K562 (cell line): ENCODE measurements around the gene BLOC1S3. TPM values are rescaled to one million over a fixed set of nuclear protein-coding genes. Genes with fewer than 3 reads are reported as not detected.

ENCODE experiments used
- EGR1 ChIP-seq: fragments of 450-650 bp; conservative IDR thresholded peaks from 2 replicates; pipeline ENCODE4 v1.6.1; 2017; ENCODE audit warnings: mild to moderate bottlenecking
- HMG20B ChIP-seq: fragments of 250-450 bp; sonication (Bioruptor Pico); IDR thresholded peaks from 2 replicates; pipeline ENCODE4 v1.5.0; 2021; ENCODE audit warnings: mild to moderate bottlenecking
- JUND ChIP-seq, 2 experiments: IDR thresholded peaks; 2 replicates in 1 of 2; 3 replicates in 1 of 2; pipeline ENCODE4 v1.6.1; 2011; ENCODE audit warnings: borderline replicate concordance in 2 of 2, low read depth in 2 of 2, low read length in 2 of 2, improper control_type of control experiment in 1 of 2, missing biosample characterization in 1 of 2, missing genetic modification characterization in 1 of 2, missing genetic modification reagents in 1 of 2
- KLF10 ChIP-seq: fragments of 250-450 bp; sonication (Bioruptor Pico); IDR thresholded peaks from 2 replicates; pipeline ENCODE4 v1.6.1; 2021; ENCODE audit warnings: matching md5 sums
- MTA1 ChIP-seq: fragments of 450-650 bp; IDR thresholded peaks from 2 replicates; pipeline ENCODE4 v1.6.1; 2017; ENCODE audit warnings: borderline replicate concordance
- MTA2 ChIP-seq: fragments of 450-650 bp; IDR thresholded peaks from 2 replicates; pipeline ENCODE4 v1.6.1; 2016; ENCODE audit warnings: low read depth
- NCOA2 ChIP-seq, 2 experiments: fragments of 450-650 bp; IDR thresholded peaks; 2 replicates each; pipeline ENCODE4 v1.6.1; 2018; ENCODE audit warnings: mild to moderate bottlenecking in 2 of 2, moderate library complexity in 1 of 2; ENCODE audit not compliant: partially characterized antibody in 2 of 2
- SMARCE1 ChIP-seq: fragments of 450-650 bp; IDR thresholded peaks from 2 replicates; pipeline ENCODE4 v1.7.1; 2016; ENCODE audit warnings: mild to moderate bottlenecking
- YY1 ChIP-seq, 3 experiments: IDR thresholded peaks; 2 replicates each; pipeline ENCODE4 v1.6.1; 2011; ENCODE audit warnings: low read length in 2 of 3, mild to moderate bottlenecking in 2 of 3, moderate library complexity in 2 of 3, borderline replicate concordance in 1 of 3, control low read depth in 1 of 3, low read depth in 1 of 3; ENCODE audit not compliant: insufficient read depth in 3 of 3, insufficient replicate concordance in 2 of 3, control insufficient read depth in 1 of 3, insufficient read length in 1 of 3; ENCODE audit errors: extremely low read depth in 1 of 3
- ZNF12 ChIP-seq: sonication (generic); formaldehyde crosslinking; IDR thresholded peaks from 2 replicates; pipeline ENCODE4 v1.4.0; 2020; ENCODE audit warnings: mild to moderate bottlenecking, missing genetic modification reagents
- polyA plus RNA-seq, 8 experiments: library from polyadenylated mRNA; depleted of rRNA in 4 of 8; stranded (reverse) in 5 of 8; unstranded in 3 of 8; fragments of >200 nt; fragmentation: Nextera tagmentation in 2 of 8; fragmentation: Illumina TruSeq in 1 of 8; extraction: Ambion mirVana in 2 of 8; extraction: Trizol in 1 of 8; gene quantifications; 2 replicates each; pipeline versions ENCODE4 v1.2.1 to v1.2.3, GENCODE V29; 2011 to 2014; ENCODE audit warnings: inconsistent platforms in 1 of 8, missing spikeins in 1 of 8
- total RNA-seq, 7 experiments: library from RNA; depleted of rRNA in 6 of 7; stranded (reverse); fragments of >200 nt in 6 of 7; fragmentation: Illumina TruSeq in 2 of 7; extraction: Trizol in 2 of 7; gene quantifications; 2 replicates each; pipeline versions ENCODE4 v1.2.1 to v1.2.3, GENCODE V29; 2011 to 2021; ENCODE audit warnings: low replicate concordance in 1 of 7
- TF ChIP-seq, protein P1 (sequence below): fragments of 250-450 bp; sonication (Bioruptor Pico); IDR thresholded peaks from 2 replicates; pipeline ENCODE4 v1.8.0; 2021; ENCODE audit warnings: borderline replicate concordance, mild to moderate bottlenecking, moderate library complexity; ENCODE audit not compliant: poor library complexity, severe bottlenecking
- TF ChIP-seq, protein P2 (sequence below): fragments of 450-650 bp; IDR thresholded peaks from 2 replicates; pipeline ENCODE4 v1.6.1; 2016
- TF ChIP-seq, protein P3 (sequence below): fragments of 250-450 bp; sonication (Bioruptor Pico); IDR thresholded peaks from 2 replicates; pipeline ENCODE4 v1.5.0; 2021; ENCODE audit warnings: mild to moderate bottlenecking, moderate library complexity
- TF ChIP-seq, protein P4 (sequence below): fragments of 200-800 bp; sonication (Bioruptor generic); IDR thresholded peaks from 2 replicates; pipeline ENCODE4 v1.6.1; 2016; ENCODE audit warnings: missing genetic modification characterization, missing compliant biosample characterization
- TF ChIP-seq, protein P5 (sequence below): fragments of 450-650 bp; IDR thresholded peaks from 2 replicates; pipeline ENCODE4 v1.6.1; 2014; ENCODE audit warnings: low read depth, mild to moderate bottlenecking, moderate library complexity, borderline replicate concordance

The BLOC1S3 gene
- total and polyA plus RNA-seq, 9 of the 15 experiments (the other 6 are each of a cell fraction or from before 2014, with no cell fraction given): 3.9 to 20.2 (median 10.4) TPM

DNA sequence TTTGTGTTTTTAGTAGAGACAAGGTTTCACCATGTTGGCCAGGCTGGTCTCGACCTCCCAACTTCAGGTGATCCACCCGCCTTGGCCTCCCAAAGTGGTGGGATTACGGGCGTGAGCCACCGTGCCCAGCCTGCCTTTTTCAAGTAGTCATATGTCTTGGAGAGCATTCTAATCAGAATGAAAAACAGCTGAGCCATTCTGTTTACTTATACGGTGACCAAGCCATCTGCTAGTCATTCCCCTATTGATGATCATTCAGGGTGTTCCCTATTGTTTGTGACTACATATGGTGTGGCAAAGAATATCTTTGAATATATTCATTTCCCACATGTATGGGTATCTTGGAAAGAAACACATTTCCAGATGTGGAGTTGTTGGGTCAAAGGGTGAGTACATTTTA, 17.2 kb downstream of the BLOC1S3 start (continued):
- TF ChIP-seq, protein P1, sequence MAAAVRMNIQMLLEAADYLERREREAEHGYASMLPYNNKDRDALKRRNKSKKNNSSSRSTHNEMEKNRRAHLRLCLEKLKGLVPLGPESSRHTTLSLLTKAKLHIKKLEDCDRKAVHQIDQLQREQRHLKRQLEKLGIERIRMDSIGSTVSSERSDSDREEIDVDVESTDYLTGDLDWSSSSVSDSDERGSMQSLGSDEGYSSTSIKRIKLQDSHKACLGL (CRISPR knock-in tag): no peak
- peak; percentile 72; the same call in 1 of the 2 replicates for TF ChIP-seq JUND (IDR thresholded peaks at IDR 0.05; ENCODE audit: borderline replicate concordance, low read depth, low read length)
- TF ChIP-seq JUND (tag; IDR thresholded peaks at IDR 0.05; ENCODE audit: borderline replicate concordance, low read depth, low read length): peak; percentile 61; the same call in 1 of the 3 replicates
- TF ChIP-seq, protein P2, sequence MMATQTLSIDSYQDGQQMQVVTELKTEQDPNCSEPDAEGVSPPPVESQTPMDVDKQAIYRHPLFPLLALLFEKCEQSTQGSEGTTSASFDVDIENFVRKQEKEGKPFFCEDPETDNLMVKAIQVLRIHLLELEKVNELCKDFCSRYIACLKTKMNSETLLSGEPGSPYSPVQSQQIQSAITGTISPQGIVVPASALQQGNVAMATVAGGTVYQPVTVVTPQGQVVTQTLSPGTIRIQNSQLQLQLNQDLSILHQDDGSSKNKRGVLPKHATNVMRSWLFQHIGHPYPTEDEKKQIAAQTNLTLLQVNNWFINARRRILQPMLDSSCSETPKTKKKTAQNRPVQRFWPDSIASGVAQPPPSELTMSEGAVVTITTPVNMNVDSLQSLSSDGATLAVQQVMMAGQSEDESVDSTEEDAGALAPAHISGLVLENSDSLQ: no peak
- no peak for TF ChIP-seq MTA1
- no peak for TF ChIP-seq HMG20B (CRISPR knock-in tag)
- TF ChIP-seq, protein P3, sequence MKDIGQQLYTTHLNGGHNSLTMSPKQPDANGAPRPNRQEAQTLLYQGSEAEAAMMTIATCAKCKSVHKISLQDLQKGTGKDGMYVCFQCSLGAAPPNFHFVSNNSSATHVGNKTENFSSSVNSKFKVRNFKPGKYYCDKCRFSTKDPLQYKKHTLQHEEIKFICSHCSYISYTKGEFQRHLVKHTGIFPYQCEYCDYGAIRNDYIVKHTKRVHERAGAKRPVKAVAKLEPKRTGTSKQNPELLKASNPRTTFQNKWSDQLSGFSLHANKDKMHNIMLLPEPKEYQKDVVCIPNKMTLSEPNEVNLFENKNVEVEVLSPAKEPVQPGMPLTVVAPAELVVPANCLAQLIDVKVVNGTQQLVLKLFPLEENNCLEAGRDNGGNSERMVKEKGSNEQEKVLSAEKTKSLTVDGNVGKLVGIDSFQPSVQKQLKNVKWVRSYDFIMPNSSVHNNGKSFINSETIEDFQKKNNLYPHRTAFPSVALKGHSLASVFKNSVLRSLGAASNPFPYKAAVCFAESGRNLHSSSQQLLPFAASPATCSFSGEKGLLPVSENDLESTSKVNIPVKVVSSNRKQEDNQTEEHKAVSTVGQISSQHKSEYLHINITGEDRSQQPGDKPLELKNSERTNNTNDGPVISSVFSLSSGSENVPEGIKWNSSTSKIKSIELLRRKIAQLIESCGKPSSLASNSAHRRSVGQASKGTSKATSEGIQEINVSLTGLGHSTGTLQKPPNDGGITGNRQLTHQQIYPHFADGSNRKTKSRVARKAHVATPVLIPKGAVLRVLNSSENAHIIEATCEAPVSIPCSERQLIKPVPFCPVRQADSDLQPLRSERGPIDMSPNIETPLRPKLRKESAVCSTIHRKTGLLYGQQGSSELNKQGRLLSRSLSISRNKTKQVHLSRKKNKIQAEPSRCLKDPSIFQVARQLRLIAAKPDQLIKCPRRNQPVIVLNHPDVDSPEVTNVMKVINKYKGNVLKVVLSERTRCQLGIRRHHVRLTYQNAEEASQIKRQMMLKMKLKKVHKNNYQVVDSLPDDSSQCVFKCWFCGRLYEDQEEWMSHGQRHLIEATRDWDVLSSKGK (CRISPR knock-in tag): no peak
- no peak for TF ChIP-seq ZNF12
- no peak for TF ChIP-seq MTA2
- no peak for TF ChIP-seq NCOA2 (IDR thresholded peaks at IDR 0.05; ENCODE audit: partially characterized antibody in 2 of 2)
- no peak for TF ChIP-seq EGR1
- no peak for TF ChIP-seq YY1 (IDR thresholded peaks at IDR 0.05; ENCODE audit: borderline replicate concordance in 1 of 3, control insufficient read depth in 1 of 3, extremely low read depth in 1 of 3, insufficient read depth in 3 of 3, insufficient read length in 1 of 3, insufficient replicate concordance in 2 of 3, low read depth in 1 of 3, low read length in 2 of 3)
- peak; percentile 40; the same call in 1 of the 2 replicates for TF ChIP-seq SMARCE1
- TF ChIP-seq, protein P4, sequence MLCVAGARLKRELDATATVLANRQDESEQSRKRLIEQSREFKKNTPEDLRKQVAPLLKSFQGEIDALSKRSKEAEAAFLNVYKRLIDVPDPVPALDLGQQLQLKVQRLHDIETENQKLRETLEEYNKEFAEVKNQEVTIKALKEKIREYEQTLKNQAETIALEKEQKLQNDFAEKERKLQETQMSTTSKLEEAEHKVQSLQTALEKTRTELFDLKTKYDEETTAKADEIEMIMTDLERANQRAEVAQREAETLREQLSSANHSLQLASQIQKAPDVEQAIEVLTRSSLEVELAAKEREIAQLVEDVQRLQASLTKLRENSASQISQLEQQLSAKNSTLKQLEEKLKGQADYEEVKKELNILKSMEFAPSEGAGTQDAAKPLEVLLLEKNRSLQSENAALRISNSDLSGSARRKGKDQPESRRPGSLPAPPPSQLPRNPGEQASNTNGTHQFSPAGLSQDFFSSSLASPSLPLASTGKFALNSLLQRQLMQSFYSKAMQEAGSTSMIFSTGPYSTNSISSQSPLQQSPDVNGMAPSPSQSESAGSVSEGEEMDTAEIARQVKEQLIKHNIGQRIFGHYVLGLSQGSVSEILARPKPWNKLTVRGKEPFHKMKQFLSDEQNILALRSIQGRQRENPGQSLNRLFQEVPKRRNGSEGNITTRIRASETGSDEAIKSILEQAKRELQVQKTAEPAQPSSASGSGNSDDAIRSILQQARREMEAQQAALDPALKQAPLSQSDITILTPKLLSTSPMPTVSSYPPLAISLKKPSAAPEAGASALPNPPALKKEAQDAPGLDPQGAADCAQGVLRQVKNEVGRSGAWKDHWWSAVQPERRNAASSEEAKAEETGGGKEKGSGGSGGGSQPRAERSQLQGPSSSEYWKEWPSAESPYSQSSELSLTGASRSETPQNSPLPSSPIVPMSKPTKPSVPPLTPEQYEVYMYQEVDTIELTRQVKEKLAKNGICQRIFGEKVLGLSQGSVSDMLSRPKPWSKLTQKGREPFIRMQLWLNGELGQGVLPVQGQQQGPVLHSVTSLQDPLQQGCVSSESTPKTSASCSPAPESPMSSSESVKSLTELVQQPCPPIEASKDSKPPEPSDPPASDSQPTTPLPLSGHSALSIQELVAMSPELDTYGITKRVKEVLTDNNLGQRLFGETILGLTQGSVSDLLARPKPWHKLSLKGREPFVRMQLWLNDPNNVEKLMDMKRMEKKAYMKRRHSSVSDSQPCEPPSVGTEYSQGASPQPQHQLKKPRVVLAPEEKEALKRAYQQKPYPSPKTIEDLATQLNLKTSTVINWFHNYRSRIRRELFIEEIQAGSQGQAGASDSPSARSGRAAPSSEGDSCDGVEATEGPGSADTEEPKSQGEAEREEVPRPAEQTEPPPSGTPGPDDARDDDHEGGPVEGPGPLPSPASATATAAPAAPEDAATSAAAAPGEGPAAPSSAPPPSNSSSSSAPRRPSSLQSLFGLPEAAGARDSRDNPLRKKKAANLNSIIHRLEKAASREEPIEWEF (CRISPR knock-in tag): 0 out of 2 replicates have a peak, but pooled peaks have one; percentile 63
- TF ChIP-seq, protein P5, sequence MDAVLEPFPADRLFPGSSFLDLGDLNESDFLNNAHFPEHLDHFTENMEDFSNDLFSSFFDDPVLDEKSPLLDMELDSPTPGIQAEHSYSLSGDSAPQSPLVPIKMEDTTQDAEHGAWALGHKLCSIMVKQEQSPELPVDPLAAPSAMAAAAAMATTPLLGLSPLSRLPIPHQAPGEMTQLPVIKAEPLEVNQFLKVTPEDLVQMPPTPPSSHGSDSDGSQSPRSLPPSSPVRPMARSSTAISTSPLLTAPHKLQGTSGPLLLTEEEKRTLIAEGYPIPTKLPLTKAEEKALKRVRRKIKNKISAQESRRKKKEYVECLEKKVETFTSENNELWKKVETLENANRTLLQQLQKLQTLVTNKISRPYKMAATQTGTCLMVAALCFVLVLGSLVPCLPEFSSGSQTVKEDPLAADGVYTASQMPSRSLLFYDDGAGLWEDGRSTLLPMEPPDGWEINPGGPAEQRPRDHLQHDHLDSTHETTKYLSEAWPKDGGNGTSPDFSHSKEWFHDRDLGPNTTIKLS: no peak
- no peak for TF ChIP-seq KLF10 (CRISPR knock-in tag)
